Activated naive CD4-positive, alpha-beta T cell treated with anti-CD3 and anti-CD28 coated beads, Interleukin-2, amount 50 U/mL, for 72 hours (primary cell): ENCODE data around the gene CELF2. TPM values are rescaled to one million over a fixed set of nuclear protein-coding genes. Genes with fewer than 3 reads are reported as not detected.

Experiments
- ATAC-seq, 2 donors: fragments of 150-1000 bp; cut with Tn5 transposase; 2 replicates each; pipeline ENCODE4 v1.10.0; 2021; ENCODE audit warnings: mild to moderate bottlenecking in 2 of 2, moderate library complexity in 2 of 2
- DNase-seq, 2 donors: peaks; one replicate each; pipeline ENCODE4 v3.0.0; 2021 to 2022; ENCODE audit warnings: low spot score in 2 of 2
- H3K27ac Mint-ChIP-seq, 2 donors: one replicate each; pipeline ENCODE4 v1.8.0; 2022; ENCODE audit warnings: mild to moderate bottlenecking in 2 of 2, mixed read lengths in 2 of 2
- H3K36me3 Mint-ChIP-seq, 2 donors: one replicate each; pipeline ENCODE4 v1.8.0; 2022; ENCODE audit warnings: mixed read lengths in 2 of 2
- H3K9me3 Mint-ChIP-seq, 2 donors: one replicate each; pipeline ENCODE4 v1.8.0; 2022; ENCODE audit warnings: mixed read lengths in 2 of 2
- total RNA-seq, 2 donors: library from RNA; stranded (reverse); gene quantifications; one replicate each; pipeline ENCODE4 v1.2.3, GENCODE V29; 2022

Gene CELF2
- total RNA-seq, 2 donors from 2014 or later, result 95.0 to 120 TPM

DNA sequence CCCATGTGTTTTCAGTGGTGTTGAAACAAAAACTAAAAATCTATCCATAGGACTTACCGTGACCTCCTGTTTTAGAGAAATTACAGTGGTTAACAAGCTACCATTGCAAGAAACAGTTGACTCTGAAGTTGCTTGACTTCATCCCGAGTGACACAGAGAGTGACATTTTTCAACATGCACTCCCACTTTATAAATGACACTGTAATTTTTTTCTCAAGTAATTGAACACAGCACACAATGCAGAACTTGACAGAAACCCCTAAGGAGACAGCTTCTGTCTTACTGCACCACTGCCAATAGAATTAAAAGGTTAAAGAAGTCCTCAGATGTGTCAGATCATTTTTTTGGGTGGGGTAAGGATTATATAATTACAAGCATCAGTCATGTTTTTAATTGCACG lies 246.1 kb downstream of the CELF2 start:
- ATAC-seq (no peak), DNase-seq (no peak)
- Mint-ChIP-seq H3K36me3 (peaks cover 27 to 46% of the 10 kb centered on the region in 2 donors), H3K27ac (peak overlapping the region in 1 of 2 donors; percentile 65), H3K9me3 (no peaks in the 10 kb centered on the region)

DNA sequence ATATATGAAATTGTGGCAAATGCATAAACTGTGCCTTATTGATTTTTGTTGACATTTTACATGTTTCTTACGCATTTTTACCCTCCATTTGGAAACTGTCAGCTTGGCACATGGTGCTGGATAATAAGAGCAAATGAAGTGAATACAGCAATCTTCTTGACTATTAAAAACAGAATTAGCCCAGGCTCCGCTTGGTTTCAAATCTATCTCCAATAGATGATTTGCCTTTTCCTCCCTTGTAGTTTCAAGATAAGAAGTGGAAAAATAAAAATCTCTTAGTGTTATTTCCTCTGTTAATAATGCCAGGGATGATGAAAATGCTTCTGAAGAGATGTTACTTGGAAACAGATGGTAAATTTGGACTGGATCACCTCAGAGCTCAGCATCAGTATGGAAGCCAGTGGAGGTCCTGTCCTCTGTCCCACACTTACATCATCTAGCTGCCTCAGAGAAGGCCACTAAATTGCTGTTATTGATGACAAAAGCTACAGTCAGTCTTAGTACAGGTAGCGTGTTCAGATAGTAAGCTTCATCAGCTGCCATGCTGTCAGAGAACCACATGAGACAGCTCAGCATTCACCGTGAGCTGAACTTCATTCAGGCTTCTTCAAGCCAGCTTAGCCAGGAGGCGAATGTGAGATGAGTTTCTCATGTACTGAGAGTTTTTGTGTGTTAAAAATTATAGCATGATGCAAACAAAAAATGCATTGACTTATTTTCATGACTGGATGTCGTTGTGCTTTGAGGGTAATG lies 246.8 kb downstream of the CELF2 start:
- peaks cover 29 to 48% of the 10 kb centered on the region in 2 donors for H3K36me3 Mint-ChIP-seq
- peak in 1 of 2 donors; percentile 19 for ATAC-seq
- DNase-seq, result no peak
- H3K27ac Mint-ChIP-seq, result peak overlapping the region in 1 of 2 donors; percentile 70
- H3K9me3 Mint-ChIP-seq, result no peaks in the 10 kb centered on the region

- H3K27ac Mint-ChIP-seq, result no peak overlapping the region
- no peak for DNase-seq
- no peak for ATAC-seq
- peaks cover 37 to 46% of the 10 kb centered on the region in 2 donors for H3K36me3 Mint-ChIP-seq
- no peaks in the 10 kb centered on the region for H3K9me3 Mint-ChIP-seq
These were observed 247.8 kb downstream of the CELF2 start for GRCh38 chr10:11265484-11265883.

DNA sequence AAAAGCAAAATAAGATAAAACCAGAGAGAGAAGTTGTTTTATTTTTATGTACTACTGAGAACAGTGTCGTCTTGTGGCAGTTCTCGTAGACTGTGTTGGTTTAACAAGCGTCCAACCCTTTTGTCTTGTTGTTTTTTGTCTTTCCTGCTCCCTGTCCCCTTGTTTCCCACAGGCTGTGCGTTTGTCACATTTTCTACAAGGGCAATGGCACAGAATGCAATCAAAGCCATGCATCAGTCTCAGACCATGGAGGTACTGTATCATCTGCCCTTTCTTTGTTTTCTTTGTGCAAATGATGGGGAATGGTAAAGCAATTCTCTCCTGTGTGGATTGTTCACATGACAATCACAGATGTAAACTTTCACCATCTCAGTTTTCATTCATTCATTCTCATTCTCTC lies 248.8 kb downstream of the CELF2 start:
- peak overlapping the region in 1 of 2 donors; percentile 31 for H3K27ac Mint-ChIP-seq
- ATAC-seq, result no peak
- peaks cover 32 to 47% of the 10 kb centered on the region in 2 donors for H3K36me3 Mint-ChIP-seq
- DNase-seq, result no peak
- H3K9me3 Mint-ChIP-seq, result no peaks in the 10 kb centered on the region

DNA sequence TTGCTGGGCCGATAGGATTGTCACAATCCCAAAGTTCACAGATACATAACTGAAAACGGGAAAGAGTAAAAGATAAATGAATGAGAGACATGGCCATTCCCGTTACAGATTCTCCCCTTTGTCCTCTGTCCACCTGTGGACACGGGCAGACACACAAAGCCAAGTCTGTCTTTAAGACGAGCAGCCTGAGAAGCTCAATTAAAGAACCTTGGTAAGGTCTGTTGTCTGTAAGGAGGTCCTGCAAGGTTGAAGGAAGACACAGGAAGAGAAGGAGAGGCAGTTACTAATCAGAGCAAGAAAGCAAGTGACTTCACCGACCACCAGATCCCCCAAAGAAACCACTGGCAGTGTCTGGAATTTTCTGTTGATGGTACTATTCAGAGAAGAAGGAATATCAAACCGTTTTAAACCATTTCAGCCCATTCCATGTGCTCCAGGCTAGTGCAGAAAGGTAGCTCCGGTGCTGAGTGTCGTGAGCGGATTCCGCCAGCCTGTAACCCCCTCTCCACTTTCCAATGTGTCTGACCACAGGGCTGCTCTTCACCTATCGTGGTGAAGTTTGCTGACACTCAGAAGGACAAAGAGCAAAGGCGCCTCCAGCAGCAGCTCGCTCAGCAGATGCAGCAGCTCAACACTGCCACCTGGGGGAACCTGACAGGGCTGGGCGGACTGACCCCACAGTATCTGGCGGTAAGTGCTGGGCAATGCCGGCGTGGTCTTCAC lies 252.6 kb downstream of the CELF2 start:
- no peaks in the 10 kb centered on the region for H3K9me3 Mint-ChIP-seq
- peak; percentile 66 to 79 for DNase-seq
- peak overlapping the region; percentile 85 to 89 for H3K27ac Mint-ChIP-seq
- peaks cover 44 to 47% of the 10 kb centered on the region in 2 donors for H3K36me3 Mint-ChIP-seq
- peak; percentile 45 to 53 for ATAC-seq

GRCh38 chr10:11270858-11271179 lies 253.1 kb downstream of the CELF2 start:
- no peak for DNase-seq
- no peak for ATAC-seq
- Mint-ChIP-seq H3K9me3 (no peaks in the 10 kb centered on the region), H3K27ac (peak overlapping the region; percentile 85 to 89), H3K36me3 (peaks cover 44 to 47% of the 10 kb centered on the region in 2 donors)

DNA sequence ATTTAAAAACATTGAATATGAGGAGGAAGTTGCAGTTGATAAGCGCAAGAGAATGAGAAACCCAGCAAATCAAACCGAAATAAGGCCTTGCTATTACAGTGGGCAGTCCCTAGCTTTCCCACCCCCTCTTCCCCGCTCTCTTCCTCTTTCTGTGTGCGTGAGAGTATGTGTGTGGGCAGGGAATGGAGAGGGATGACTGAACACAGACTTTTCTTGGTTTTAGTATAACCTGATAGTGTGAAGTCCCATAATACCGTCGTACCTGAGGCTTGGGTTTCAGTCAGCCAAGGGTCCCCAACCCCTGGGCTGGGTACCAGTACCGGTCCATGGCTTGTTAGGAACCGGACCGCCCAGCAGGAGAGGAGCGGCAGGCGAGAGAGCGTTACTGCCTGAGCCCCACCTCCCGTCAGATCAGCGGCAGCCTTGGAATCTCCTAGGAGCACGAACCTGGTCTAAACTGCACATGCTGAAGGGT lies 255.3 kb downstream of the CELF2 start:
- DNase-seq (peak in 1 of 2 donors; percentile 35), ATAC-seq (peak; percentile 87)
- H3K36me3 Mint-ChIP-seq, result peaks cover 41 to 56% of the 10 kb centered on the region in 2 donors
- no peaks in the 10 kb centered on the region for H3K9me3 Mint-ChIP-seq
- peak overlapping the region; percentile 92 to 96 for H3K27ac Mint-ChIP-seq

- H3K9me3 Mint-ChIP-seq, result no peaks in the 10 kb centered on the region
- DNase-seq, result no peak
- H3K36me3 Mint-ChIP-seq, result peaks cover 41 to 64% of the 10 kb centered on the region in 2 donors
- peak overlapping the region; percentile 96 to 97 for H3K27ac Mint-ChIP-seq
- ATAC-seq, result no peak
These were observed 256.8 kb downstream of the CELF2 start for GRCh38 chr10:11274452-11274851.

DNA sequence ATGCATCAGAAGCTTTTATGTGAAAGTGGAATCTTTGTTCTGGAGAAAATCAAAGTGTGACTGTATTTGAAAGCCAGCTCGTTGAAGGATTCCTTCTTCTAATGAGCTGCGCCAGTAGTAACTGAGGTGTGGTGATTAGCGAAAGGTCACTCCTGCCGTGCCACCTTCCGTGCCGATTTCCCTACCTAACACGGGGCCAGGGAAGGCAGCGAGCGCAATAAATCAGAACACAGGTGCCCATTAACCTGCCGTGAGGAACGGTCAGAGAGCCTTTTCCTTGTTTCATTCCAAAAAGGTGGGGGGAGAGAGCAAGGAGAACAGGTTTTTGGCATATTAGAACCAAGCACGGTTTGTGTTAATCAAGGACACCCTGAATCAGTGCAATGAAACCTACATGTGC lies 258.0 kb downstream of the CELF2 start:
- H3K27ac Mint-ChIP-seq, result peak overlapping the region; percentile 9 to 96
- DNase-seq (no peak), ATAC-seq (no peak)
- H3K9me3 Mint-ChIP-seq, result no peaks in the 10 kb centered on the region
- peaks cover 36 to 66% of the 10 kb centered on the region in 2 donors for H3K36me3 Mint-ChIP-seq

- Mint-ChIP-seq H3K36me3 (peaks cover 43 to 68% of the 10 kb centered on the region in 2 donors), H3K27ac (peak overlapping the region; percentile 77 to 96), H3K9me3 (no peaks in the 10 kb centered on the region)
- no peak for DNase-seq
- ATAC-seq, result no peak
These were observed 258.8 kb downstream of the CELF2 start for GRCh38 chr10:11276449-11276990.

DNA sequence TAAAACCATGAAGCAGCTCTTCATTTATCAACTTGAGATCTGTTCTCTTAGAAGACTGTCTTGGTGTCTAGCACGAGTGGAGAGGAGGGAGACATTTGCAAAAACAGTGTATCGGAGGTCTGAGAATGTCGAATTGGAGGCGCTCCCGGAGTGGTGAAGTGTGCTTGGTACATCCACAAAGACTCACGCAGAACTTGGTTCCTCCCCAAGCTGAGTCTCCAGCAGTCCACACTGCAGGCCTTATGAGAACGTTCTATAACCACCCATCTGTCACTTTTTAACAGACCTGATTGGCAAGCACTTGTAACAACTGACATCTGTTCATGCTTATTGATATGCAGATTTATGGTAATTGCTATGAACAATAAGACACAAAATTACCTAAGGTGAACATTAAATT lies 261.6 kb downstream of the CELF2 start:
- peaks cover 28 to 51% of the 10 kb centered on the region in 2 donors for H3K36me3 Mint-ChIP-seq
- ATAC-seq (no peak), DNase-seq (no peak)
- peak overlapping the region; percentile 17 to 80 for H3K27ac Mint-ChIP-seq
- H3K9me3 Mint-ChIP-seq, result no peaks in the 10 kb centered on the region

DNA sequence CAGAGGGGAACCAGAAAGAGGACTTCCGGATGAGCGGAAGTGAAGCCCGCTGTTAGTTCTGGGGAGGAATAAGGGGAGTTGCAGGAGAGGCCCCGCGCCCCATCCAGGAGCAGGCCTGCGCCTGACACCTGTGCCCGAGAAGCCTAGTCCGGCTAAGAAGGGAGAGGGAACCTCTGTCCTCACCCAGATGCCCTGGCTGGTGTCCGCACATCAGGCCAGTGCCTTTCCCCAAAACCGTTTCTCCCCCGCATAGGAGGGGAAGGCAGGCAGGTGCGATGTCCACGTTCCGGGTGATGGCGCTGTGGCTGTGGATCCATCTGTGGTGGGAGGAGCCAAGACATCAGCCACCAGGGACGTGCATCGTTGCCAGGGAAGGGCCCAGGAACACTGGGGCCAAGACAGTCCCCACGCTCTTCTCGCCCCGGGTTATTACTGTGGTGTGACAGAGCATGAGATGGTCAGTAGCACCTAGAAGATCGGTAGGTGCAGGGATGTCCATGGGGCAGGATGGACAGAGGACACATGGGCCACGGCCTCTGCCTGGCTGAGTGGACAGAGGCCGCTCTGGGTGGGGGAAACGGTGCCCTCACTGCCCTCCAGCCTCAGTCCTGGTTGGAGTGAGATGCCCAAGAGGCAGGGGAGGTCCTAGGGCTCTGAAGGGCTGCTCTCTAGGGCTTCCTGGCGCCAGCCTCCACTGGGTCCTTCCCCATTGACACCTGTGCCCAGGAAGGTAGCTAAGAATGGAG lies 262.7 kb downstream of the CELF2 start:
- H3K27ac Mint-ChIP-seq, result peak overlapping the region; percentile 80 to 96
- DNase-seq, result no peak
- no peaks in the 10 kb centered on the region for H3K9me3 Mint-ChIP-seq
- peaks cover 20 to 43% of the 10 kb centered on the region in 2 donors for H3K36me3 Mint-ChIP-seq
- ATAC-seq, result peak in 1 of 2 donors; percentile 11

GRCh38 chr10:11282156-11282555 lies 264.5 kb downstream of the CELF2 start:
- ATAC-seq (no peak), DNase-seq (no peak)

GRCh38 chr10:11282661-11283060 lies 265.0 kb downstream of the CELF2 start:
- Mint-ChIP-seq H3K36me3 (peaks cover 22 to 36% of the 10 kb centered on the region in 2 donors), H3K27ac (no peak overlapping the region), H3K9me3 (no peaks in the 10 kb centered on the region)
- ATAC-seq (no peak), DNase-seq (no peak)

More at GRCh38 chr10:11282156-11282555, 264.5 kb downstream of the CELF2 start:
- Mint-ChIP-seq H3K9me3 (no peaks in the 10 kb centered on the region), H3K36me3 (peaks cover 25 to 41% of the 10 kb centered on the region in 2 donors), H3K27ac (no peak overlapping the region)

DNA sequence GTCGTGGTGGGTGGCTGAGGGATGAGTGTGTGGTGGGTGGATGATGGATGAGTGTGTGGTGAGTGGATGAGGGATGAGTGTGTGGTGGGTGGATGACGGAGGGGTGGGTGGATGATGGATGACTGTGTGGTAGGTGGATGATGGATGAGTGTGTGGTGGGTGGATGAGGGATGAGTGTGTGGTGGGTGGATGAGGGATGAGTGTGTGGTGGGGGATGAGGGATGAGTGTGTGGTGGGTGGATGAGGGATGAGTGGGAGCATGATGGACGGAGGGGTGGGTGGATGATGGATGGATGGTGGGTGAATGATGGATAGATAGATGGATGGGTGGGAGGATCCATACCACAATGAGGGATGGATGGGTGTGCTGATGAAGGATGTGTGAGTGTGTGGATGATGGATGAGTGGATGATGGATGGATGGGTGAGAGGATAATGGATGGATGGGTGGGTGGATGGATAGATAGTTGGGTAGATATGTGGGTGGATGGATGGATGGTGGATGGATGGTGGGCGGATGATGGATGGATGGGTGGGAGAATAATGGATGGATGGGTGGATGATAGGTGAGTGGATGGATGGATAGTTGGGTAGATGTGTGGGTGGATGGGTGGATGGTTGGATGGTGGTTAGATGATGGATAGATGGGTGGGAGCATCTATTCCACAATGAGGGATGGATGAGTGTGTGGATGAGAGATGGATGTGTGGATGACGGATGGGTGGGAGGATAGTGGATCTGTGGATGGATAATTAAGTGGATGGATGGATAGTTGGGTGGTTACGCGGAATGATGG lies 266.8 kb downstream of the CELF2 start:
- Mint-ChIP-seq H3K36me3 (peaks cover 26 to 31% of the 10 kb centered on the region in 2 donors), H3K9me3 (no peaks in the 10 kb centered on the region), H3K27ac (no peak overlapping the region)
- ATAC-seq, result no peak
- DNase-seq, result no peak

DNA sequence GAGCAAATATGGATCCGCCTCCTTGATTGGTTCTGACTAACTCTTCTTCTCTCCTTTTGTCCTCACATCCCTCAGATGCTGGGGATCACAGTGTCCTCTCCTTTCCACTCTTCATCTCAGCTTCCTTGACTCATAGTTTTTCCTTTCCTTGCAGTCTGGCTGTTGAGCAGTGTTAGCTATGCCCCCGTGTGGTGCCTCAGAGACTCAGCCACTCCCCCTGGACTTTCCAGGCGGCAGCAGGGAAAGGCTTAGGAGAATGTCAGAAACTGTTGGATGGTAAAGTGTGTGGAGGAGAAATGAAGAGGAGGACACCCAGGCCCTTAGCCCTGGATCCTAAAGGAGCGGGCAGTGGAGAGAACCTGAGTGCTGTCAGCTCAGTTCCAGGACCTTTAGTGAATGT lies 267.5 kb downstream of the CELF2 start:
- Mint-ChIP-seq H3K27ac (no peak overlapping the region), H3K36me3 (peaks cover 30% of the 10 kb centered on the region in 2 donors), H3K9me3 (no peaks in the 10 kb centered on the region)
- ATAC-seq (no peak), DNase-seq (no peak)
